ENCODE data around the gene MAEA. TPM values are rescaled to one million over a fixed set of nuclear protein-coding genes. Genes with fewer than 3 reads are reported as not detected.

Gene MAEA
- polyA plus RNA-seq, 2 of the 4 experiments (the other 2 are of a cell fraction), result 46.1 to 58.4 TPM

- TF ChIP-seq E2F6 (IDR thresholded peaks at IDR 0.05; ENCODE audit: borderline replicate concordance, low read depth), result no peak
These were observed 23.3 kb downstream of the MAEA start (continued) for GRCh38 chr4:1312821-1313640.

- no peak for ATAC-seq
- H3K27ac ChIP-seq, result no peak overlapping the region
- WGBS (ENCODE audit: missing lambda C conversion rate), result 96% methylated on average over 23 of the region's 28 CpGs
- ChIA-PET CTCF (no interaction called here), POLR2A (no interaction called here)
- TF ChIP-seq PBX3 (IDR thresholded peaks at IDR 0.05) (no peak), ESRRA (IDR thresholded peaks at IDR 0.05; ENCODE audit: borderline replicate concordance, low read length) (no peak), MYC (IDR thresholded peaks at IDR 0.05; ENCODE audit: borderline replicate concordance, low read length) (no peak), HDAC2 (IDR thresholded peaks at IDR 0.05) (no peak), BCL3 (IDR thresholded peaks at IDR 0.05) (no peak), CHD2 (IDR thresholded peaks at IDR 0.05; ENCODE audit: low read length, partially characterized antibody) (no peak), ZSCAN20 (CRISPR knock-in tag; IDR thresholded peaks at IDR 0.05) (no peak), EP300 (IDR thresholded peaks at IDR 0.05) (no peak), HES2 (IDR thresholded peaks at IDR 0.05) (no peak)
- H3K4me3 ChIP-seq, result no peak overlapping the region
- no peak overlapping the region for H3K4me2 ChIP-seq
- FAIRE-seq, result no peak
- H3K9me3 ChIP-seq, result no peaks in the 10 kb centered on the region
- no peak for DNase-seq (ENCODE audit: low read depth in 1 of 2, low spot score in 1 of 2)
- H3K4me1 ChIP-seq, result no peaks in the 10 kb centered on the region
These were observed 25.6 kb downstream of the MAEA start for GRCh38 chr4:1315306-1315705.

GRCh38 chr4:1315836-1316536, 26.3 kb downstream of the MAEA start:
- DNase-seq (ENCODE audit: low read depth in 1 of 2, low spot score in 1 of 2) (no peak), FAIRE-seq (no peak), ATAC-seq (no peak)
- H3K4me1 ChIP-seq, result no peaks in the 10 kb centered on the region
- no peaks in the 10 kb centered on the region for H3K9me3 ChIP-seq
- no peak overlapping the region for H3K4me3 ChIP-seq
- ChIA-PET POLR2A (no interaction called here), CTCF (no interaction called here)
- H3K4me2 ChIP-seq, result no peak overlapping the region
- H3K27ac ChIP-seq, result no peak overlapping the region
- WGBS (ENCODE audit: missing lambda C conversion rate), result 94% methylated on average over 9 of the region's 27 CpGs
- TF ChIP-seq HES2 (IDR thresholded peaks at IDR 0.05) (no peak), ZNF302 (CRISPR knock-in tag; IDR thresholded peaks at IDR 0.05) (no peak), HMGXB4 (CRISPR knock-in tag; IDR thresholded peaks at IDR 0.05; ENCODE audit: borderline replicate concordance) (no peak), EHMT2 (IDR thresholded peaks at IDR 0.05; ENCODE audit: low read depth) (no peak), HOXB13 (CRISPR knock-in tag; IDR thresholded peaks at IDR 0.05; ENCODE audit: low read depth) (no peak), HOXB5 (CRISPR knock-in tag; IDR thresholded peaks at IDR 0.05) (no peak), USF2 (IDR thresholded peaks at IDR 0.05) (no peak), CHD4 (IDR thresholded peaks at IDR 0.05; ENCODE audit: borderline replicate concordance) (no peak), CBX2 (IDR thresholded peaks at IDR 0.05; ENCODE audit: borderline replicate concordance, low read depth) (no peak), MYC (IDR thresholded peaks at IDR 0.05; ENCODE audit: borderline replicate concordance, low read length) (no peak), RARB (CRISPR knock-in tag; IDR thresholded peaks at IDR 0.05) (no peak), E2F6 (IDR thresholded peaks at IDR 0.05; ENCODE audit: borderline replicate concordance, low read depth) (no peak), MAZ (IDR thresholded peaks at IDR 0.05; ENCODE audit: borderline replicate concordance, low read depth, low read length) (no peak), FOSL2 (IDR thresholded peaks at IDR 0.05) (no peak), FOSL2 (CRISPR knock-in tag; IDR thresholded peaks at IDR 0.05) (no peak), KDM5A (IDR thresholded peaks at IDR 0.05) (no peak), NR3C1 (IDR thresholded peaks at IDR 0.05) (no peak), ELK1 (IDR thresholded peaks at IDR 0.05; ENCODE audit: low read depth, low read length) (no peak)

Data from A549 (cell line).